CD4-positive, alpha-beta T cell treated with Interleukin-2 at 100 ng/mL for 4 hours (primary cell): ENCODE measurements around the gene PSME1.
"Not testable (repeated sequence)": the region's sequence is repeated elsewhere in the genome, so short reads cannot be mapped to it uniquely, and the experiment has no call there.

ENCODE experiments used
- DNase-seq: peaks from one replicate; pipeline ENCODE4 v3.0.0-alpha.2; 2020; ENCODE audit warnings: low spot score

The PSME1 gene

GRCh38 chr14:24105609-24106239 lies 30.3 kb upstream of the PSME1 start:
- not testable (repeated sequence) for DNase-seq

DNA sequence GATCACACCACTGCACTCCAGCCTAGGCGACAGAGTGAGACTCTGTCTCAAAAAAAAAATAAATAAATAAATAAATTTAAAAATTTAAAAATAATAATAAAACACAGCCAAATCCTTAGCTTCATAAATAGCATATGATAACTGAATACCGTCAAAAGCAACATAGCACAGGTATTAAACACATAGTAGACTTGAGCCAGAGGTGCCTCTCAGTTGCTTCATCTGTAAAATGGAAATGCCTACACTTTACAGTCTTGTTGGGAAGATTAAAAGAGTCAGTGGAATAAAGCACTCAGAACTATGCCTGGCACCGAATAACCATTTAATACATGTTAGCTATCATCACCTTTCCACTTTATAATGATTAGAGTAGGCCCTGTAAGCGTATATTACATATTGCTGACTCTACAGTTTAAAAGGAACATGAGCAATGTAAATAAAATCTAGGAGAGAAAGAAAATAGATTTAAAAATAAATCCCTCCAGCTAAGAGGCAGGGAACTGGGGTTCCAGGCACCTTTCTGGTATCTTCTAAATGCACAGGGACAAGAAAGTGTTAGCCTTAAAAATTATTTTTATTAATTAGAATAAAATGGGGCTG lies 29.2 kb upstream of the PSME1 start:
- no peak for DNase-seq

DNA sequence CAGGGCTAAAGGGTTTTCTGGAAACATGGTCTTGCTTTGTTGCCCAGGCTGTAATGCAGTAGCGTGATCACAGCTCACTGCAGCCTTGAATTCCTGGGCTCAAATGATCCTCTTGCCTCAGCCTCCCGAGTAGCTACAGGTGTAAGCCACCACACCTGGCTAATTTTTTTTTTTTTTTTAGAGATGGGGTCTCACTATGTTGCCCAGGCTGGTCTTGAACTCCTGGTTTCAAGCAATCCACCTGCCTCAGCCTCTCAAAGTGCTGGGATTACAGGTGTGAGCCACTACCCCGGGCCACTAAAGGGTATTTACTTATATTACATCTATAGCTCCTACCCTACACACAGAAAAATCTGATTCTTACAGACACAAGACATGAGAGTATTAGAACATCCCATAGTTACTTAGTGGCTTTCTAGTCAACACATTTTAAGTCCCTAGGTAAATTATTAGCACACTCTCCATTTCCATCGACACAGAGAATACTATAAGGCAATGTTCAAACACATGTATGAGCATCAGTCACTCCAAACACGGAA lies 27.6 kb upstream of the PSME1 start:
- no peak for DNase-seq

- no peak for DNase-seq
These were observed 25.9 kb upstream of the PSME1 start for GRCh38 chr14:24110060-24110459.

GRCh38 chr14:24110523-24110922 lies 25.5 kb upstream of the PSME1 start:
- no peak for DNase-seq

DNA sequence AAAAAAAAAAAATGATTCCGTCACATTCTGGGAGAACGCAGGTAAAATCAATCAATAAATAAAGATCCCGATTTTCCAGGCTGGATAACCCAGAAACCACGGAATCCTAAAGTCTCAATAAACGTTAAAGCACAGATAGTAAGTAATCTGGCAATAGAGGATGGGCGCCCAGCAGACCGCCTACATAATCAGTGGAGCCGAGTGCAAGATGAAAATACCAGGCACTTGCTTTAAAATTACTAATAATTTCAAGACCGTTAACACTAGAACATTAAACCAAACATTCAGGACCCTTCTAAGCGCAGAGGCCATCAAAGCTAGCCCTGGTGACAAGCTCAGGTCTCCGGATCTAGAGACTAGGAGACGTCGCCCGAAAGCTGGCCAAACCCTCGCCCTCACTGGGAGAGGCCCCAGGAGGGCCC lies 22.6 kb upstream of the PSME1 start:
- no peak for DNase-seq

DNA sequence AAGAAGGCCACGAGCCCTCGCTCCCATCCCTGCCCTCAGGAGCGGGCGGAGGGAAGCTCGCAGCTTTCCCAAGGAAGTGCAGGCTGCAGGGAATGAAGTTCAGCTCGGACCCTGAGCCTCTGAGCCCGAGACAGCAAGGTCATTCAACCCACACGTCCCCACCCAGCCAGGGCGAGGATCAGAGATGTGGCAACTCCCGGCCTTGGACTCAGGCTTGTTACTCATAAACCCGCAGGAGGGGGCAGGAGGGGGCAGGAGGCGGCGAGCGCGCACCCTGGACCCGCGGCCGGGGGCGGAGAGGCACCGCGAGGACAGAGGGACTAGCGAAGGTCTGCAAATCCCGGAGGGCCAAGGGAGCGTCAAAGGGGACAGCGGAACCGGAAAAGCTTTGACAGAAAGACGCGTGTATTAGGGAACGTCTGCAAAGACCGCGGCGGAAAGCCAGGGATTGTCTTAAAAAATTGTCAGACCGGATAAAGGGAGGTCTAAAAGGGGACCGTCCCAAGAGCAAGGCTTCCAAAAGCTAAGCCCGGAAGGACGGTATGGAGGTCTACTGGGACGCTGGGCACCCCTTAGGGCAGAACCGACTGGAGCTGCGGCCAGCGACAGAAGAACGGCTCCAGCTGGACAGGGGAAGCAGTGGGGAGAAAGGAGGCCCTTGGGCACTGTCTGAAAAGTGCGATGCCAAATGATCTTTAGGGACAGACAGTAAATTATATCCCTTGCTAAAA lies 22.0 kb upstream of the PSME1 start:
- peak; percentile 80 for DNase-seq

DNA sequence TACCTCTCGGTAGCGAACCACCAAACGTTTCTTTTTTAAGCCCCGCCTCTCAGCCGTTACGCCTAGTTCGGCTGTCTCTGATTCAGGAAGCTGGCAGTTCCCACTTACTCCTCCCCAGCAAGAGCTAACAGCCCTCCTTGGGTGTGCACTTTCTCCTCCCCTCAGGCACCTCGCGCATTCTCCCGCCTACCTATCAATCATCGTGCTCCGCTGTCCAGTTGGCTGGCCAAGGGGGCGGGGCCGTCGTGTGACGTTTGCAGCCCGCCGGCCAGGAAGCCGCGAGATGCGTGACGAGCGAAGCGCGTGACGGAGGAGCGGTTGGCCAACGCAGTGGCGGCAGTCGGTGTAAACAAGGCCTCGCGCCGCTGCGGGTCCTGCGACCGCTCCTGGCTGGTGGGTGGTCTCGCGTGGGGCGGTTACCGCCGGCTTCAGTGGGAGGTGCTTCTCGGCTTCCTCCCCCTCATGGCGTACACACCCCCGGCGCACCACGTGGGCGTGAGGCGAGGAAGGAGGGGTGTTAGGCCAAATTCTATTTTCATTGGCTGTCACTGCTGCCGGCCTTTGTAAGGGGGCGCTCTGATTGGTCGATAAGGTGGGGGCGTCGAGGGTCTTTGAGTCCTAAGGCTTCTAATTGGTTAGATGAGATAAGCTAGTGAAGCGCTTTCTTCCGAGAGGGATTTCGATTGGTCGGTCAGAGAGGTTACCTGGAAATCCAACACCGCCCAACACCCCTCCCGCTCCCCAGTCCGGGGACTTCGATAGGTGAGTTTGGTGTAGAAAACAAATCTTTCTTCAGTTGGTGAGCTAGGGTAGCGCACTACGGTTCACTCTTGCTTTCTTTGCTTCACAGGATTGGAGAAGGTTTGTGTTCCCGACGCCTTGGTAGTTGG lies 21.2 kb upstream of the PSME1 start, which contains the start of the genes DCAF11 and NRL:
Gene DCAF11 (plus strand): TSS at position 246 of the 890 bp plus-strand sequence. CDS start 818 bp downstream, outside the sequence.
Gene NRL (minus strand): TSS at position 418 of the 890 bp plus-strand sequence. CDS start 32,101 bp downstream, outside the sequence.
- DNase-seq = peak; percentile 100

GRCh38 chr14:24115422-24116127 lies 20.4 kb upstream of the PSME1 start:
- DNase-seq = no peak

GRCh38 chr14:24116128-24116814 lies 19.7 kb upstream of the PSME1 start:
- DNase-seq = no peak

GRCh38 chr14:24117179-24117578 lies 18.8 kb upstream of the PSME1 start:
- no peak for DNase-seq

DNA sequence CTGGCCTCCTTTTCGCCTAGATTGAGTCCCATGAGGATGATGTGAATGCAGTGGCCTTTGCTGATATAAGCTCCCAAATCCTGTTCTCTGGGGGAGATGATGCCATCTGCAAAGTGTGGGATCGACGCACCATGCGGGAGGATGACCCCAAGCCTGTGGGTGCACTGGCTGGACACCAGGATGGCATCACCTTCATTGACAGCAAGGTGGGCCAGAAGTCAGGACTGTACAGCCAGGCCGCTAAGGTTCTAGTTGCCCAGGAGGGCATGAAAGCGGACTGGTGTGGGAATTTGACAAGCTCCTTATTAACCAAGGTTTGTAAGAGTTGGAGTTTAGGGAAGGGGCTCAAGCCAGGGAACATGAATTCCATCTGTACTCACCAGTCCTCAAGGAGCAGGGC lies 16.3 kb upstream of the PSME1 start:
- DNase-seq = no peak

DNA sequence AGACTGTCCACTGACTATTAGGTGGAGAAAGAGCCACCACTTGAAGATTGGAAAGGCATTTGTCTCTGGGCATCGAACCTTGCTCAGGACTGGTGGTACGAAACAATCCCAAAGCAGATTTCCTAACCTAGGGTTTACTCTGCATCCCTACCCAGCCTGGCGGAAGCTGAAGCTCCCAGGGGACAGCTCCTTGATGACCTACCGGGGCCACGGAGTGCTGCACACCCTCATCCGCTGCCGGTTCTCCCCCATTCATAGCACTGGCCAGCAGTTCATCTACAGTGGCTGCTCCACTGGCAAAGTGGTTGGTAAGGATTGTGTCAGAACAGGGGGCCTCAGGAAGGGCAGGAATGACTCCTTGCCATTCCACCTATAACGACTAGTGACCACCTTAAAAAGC lies 14.8 kb upstream of the PSME1 start:
- no peak for DNase-seq

DNA sequence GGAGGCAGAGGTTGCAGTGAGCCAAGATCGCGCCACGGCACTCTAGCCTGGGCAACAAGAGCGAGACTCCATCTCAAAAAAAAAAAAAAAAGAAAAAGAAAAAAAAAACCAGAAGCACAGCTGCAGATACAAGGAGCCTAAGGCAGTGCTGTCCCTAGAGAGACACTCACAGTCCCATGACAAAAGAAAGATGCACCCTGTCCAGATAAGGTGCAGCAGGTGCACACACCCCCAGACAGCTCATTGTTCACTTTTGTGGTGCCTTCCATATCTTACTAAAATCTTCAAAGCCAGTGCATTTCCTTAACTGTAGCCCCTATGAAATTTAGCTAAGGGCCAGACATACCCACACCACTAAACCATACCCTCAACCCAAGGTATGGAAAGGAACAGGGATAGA lies 13.6 kb upstream of the PSME1 start:
- DNase-seq = no peak

DNA sequence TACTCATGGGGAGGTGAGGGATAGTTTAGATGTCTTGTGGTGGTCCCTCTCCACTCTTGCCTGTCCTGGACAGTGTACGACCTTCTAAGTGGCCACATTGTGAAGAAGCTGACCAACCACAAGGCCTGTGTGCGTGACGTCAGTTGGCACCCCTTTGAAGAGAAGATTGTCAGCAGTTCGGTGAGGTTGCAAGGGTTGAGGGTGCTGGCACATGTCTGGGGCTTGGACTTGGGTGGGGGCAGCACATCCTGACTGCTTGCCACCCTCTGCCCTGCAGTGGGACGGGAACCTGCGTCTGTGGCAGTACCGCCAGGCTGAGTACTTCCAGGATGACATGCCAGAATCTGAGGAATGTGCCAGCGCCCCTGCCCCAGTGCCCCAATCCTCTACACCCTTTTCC lies 13.1 kb upstream of the PSME1 start:
- DNase-seq = no peak

DNA sequence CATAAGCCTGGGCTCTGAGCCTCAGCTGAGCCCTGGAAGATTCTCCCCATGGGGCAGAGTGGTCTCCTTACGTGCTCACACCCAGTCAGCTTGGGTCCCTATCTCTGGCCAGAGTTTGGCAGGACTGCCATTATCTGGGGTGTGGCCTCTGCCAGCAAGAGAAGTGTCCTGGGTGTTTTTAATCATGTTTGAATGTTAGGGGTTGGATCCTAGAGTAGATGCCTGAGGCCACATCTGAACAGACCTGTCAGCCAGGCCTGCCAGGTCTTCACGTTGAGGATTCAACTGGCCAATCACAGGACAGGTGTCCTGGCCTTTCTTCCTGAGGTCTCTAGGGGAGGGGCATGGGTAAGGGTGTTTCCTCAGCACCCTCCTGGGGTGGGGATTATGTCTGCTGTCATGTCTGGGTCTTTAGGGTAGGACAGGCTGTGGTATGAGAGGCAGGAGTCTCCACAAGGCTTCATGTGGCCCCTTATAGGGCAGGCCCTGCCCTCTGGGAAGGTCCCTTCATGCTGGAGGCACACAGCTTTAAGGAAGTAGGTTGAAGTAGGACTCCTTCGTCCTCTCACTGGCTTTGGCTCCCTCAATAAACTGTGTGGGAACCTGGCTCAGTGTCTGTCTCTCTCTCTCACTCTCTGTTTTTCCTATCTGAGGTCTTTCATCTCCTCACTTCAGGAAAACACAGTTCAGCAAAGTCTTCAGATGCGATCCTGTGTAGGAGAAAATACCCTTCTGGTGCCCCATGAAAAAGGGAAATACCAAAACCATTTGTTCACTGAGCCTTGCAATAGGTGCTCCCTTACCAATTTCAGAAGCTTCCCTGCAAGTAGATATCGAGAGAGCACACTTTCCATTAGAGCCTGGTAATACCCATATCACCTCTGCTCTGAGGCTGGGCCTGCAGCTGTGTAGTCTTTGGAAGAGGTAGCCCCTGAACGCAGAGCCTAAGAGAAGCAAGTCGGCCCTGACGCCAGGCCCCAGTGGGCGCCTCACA lies 12.3 kb upstream of the PSME1 start:
- DNase-seq = no peak

- no peak for DNase-seq
These were observed 9.1 kb upstream of the PSME1 start for GRCh38 chr14:24126939-24127338.

GRCh38 chr14:24127673-24128072 lies 8.3 kb upstream of the PSME1 start:
- no peak for DNase-seq

DNA sequence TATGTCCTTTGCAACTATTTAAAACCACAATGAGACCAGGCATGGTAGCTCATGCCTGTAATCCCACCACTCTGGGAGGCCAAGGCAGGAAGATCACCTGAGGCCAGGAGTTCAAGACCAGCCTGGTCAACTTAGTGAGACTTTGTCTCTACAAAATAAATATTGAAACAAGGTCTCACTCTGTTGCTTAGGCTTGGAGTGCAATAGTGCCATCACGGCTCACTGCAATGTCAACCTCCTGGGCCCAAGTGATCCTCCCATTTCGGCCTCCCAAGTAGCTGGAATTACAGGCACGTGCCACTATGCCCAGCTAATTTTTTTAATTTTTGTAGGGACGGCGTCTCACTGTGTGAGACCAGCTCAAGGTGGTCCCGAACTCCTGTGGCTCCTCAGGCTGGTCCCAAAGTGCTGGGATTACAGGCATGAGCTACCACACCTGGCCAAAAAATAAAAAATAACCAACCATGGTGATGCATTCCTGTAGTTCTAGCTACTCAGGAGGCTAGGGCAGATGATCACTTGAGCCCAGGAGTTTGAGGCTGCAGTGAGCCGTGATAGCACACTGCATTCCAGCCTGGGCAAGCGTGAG lies 6.5 kb upstream of the PSME1 start:
- DNase-seq = no peak
